SK-N-DZ (cell line): ENCODE data around the gene CCDC102A.
A peak's percentile ranks its signal among the peaks of the same experiment; 100 is the strongest.

Source experiments
- DNase-seq: peaks from one replicate; pipeline ENCODE4 v3.0.0-alpha.2; 2015; ENCODE audit warnings: low spot score

Gene CCDC102A

GRCh38 chr16:57462209-57462977, 74.0 kb downstream of the CCDC102A start, which contains the start of gene POLR2C:
POLR2C (plus strand) TSS chr16:57462679; CDS start chr16:57462725, 46 bp downstream.
- peak; percentile 83 for DNase-seq
